Endodermal cell (in vitro differentiated cells): Measurements from ENCODE around the gene ZNF740. TPM values are rescaled to one million over a fixed set of nuclear protein-coding genes. Genes with fewer than 3 reads are reported as not detected.
"Not testable (repeated sequence)": the region's sequence is repeated elsewhere in the genome, so short reads cannot be mapped to it uniquely, and the experiment has no call there.

Experiments used
- DNase-seq: peaks from one replicate; pipeline ENCODE4 v3.0.0-alpha.2; 2017
- H3K27ac ChIP-seq: 2 replicates; pipeline ENCODE4 v1.5.1; 2013; ENCODE audit warnings: mild to moderate bottlenecking, low read depth, low read length, moderate library complexity
- H3K27me3 ChIP-seq: 2 replicates; pipeline ENCODE4 v1.6.1; 2013; ENCODE audit warnings: mild to moderate bottlenecking, low read length, moderate library complexity; ENCODE audit not compliant: insufficient read depth, control insufficient read depth, poor library complexity, severe bottlenecking
- H3K36me3 ChIP-seq: 2 replicates; pipeline ENCODE4 v1.7.0; 2013; ENCODE audit warnings: mild to moderate bottlenecking, low read length, moderate library complexity; ENCODE audit not compliant: control insufficient read depth, insufficient read depth
- H3K4me1 ChIP-seq: one replicate; pipeline ENCODE4 v1.7.0; 2013; ENCODE audit warnings: low read length; ENCODE audit not compliant: control insufficient read depth, insufficient read depth
- H3K4me3 ChIP-seq: 2 replicates; pipeline ENCODE4 v1.5.1; 2013; ENCODE audit warnings: mild to moderate bottlenecking, low read length, moderate library complexity
- H3K9ac ChIP-seq: 2 replicates; pipeline ENCODE4 v1.6.1; 2013; ENCODE audit warnings: mild to moderate bottlenecking, low read length, moderate library complexity; ENCODE audit not compliant: poor library complexity, severe bottlenecking; ENCODE audit errors: extremely low read depth
- H3K9me3 ChIP-seq: 2 replicates; pipeline ENCODE4 v1.6.1; 2013; ENCODE audit warnings: mild to moderate bottlenecking, low read length, moderate library complexity; ENCODE audit not compliant: control insufficient read depth
- H3K27ac Mint-ChIP-seq: 2 replicates; pipeline ENCODE4 v1.8.0; 2020; ENCODE audit warnings: mixed read lengths
- H3K27me3 Mint-ChIP-seq: 2 replicates; pipeline ENCODE4 v1.8.0; 2021; ENCODE audit warnings: mild to moderate bottlenecking, mixed read lengths; ENCODE audit not compliant: insufficient read depth
- H3K36me3 Mint-ChIP-seq: 2 replicates; pipeline ENCODE4 v1.8.0; 2020; ENCODE audit warnings: low read depth, mixed read lengths
- H3K4me1 Mint-ChIP-seq: 2 replicates; pipeline ENCODE4 v1.8.0; 2020; ENCODE audit warnings: mixed read lengths
- H3K4me3 Mint-ChIP-seq: 2 replicates; pipeline ENCODE4 v1.8.0; 2020; ENCODE audit warnings: mild to moderate bottlenecking, moderate library complexity, mixed read lengths
- H3K9me3 Mint-ChIP-seq: 2 replicates; pipeline ENCODE4 v1.8.0; 2020; ENCODE audit warnings: mild to moderate bottlenecking, mixed read lengths
- WGBS, 2 experiments: methylation state at CpG; one replicate each; pipeline versions ENCODE4 v1.1.5 to v1.1.7; 2013; ENCODE audit warnings: missing lambda C conversion rate in 2 of 2, mixed read lengths in 1 of 2; ENCODE audit not compliant: insufficient coverage in 1 of 2, insufficient read length in 1 of 2; 5-methylcytosine and 5-hydroxymethylcytosine counted together
- total RNA-seq, 2 donors: library from RNA; stranded (reverse); fragmentation: NEBNext Ultra II Directional in 1 of 2; extraction: Animal tissue kit (Norgen Biotek cat#: 25700) in 1 of 2; gene quantifications; 2 replicates in 1 of 2; 3 replicates in 1 of 2; pipeline ENCODE4 v1.2.1, GENCODE V29; 2021
- TF ChIP-seq, protein P1 (sequence below): fragments of 200-600 bp; sonication (generic); conservative IDR thresholded peaks from 2 replicates; pipeline ENCODE4 v1.5.0; 2021; ENCODE audit warnings: antibody characterized with exemption, mild to moderate bottlenecking

The ZNF740 gene
- total RNA-seq, 2 donors from 2014 or later, result 54.0 to 54.6 TPM

DNA sequence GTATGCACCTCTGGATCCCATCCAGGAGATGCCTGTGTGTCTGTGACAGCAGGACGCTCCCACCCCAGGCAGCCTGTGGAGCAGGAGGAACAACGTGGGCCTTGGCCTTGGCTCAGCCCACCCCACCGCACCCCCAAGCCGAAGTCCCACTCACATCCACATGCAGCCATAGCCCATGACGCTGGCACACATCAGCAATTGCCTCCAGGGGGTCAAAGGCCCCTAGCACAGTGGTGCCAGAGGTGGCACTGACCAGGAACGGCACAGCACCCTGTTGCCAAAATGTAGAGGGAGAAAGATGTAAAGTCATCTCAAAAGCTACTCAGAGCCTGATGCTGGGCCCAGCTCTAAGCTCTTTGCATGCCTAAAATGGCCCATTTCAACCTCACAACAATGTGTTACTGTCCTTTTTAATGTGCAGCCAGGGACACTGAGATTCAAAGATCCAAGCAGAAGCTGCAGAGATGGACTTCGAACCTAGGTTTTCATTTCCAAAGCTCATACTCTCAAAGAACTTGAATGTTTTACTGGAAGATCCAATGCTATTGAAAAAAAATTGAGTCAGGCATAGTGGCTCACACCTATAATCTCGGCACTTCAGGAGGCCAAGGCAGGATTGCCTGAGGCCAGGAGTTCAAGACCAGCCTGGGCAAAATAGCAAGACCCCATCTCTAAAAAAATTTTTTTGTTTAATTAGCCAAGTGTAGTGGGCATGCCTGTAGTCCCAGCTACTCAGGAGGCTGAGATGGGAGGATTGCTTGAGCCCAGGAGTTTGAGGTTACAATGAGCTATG lies 19.2 kb upstream of the ZNF740 start:
- Mint-ChIP-seq H3K9me3 (no peaks in the 10 kb centered on the region), H3K4me3 (no peak overlapping the region), H3K36me3 (peaks cover 3% of the 10 kb centered on the region), H3K27me3 (peaks cover 44% of the 10 kb centered on the region), H3K27ac (no peak overlapping the region), H3K4me1 (peaks cover 6% of the 10 kb centered on the region)
- no peak for DNase-seq
- WGBS, 2 experiments, result 94 to 96% methylated on average over 7 to 8 of the region's 8 CpGs
- TF ChIP-seq, protein P1, sequence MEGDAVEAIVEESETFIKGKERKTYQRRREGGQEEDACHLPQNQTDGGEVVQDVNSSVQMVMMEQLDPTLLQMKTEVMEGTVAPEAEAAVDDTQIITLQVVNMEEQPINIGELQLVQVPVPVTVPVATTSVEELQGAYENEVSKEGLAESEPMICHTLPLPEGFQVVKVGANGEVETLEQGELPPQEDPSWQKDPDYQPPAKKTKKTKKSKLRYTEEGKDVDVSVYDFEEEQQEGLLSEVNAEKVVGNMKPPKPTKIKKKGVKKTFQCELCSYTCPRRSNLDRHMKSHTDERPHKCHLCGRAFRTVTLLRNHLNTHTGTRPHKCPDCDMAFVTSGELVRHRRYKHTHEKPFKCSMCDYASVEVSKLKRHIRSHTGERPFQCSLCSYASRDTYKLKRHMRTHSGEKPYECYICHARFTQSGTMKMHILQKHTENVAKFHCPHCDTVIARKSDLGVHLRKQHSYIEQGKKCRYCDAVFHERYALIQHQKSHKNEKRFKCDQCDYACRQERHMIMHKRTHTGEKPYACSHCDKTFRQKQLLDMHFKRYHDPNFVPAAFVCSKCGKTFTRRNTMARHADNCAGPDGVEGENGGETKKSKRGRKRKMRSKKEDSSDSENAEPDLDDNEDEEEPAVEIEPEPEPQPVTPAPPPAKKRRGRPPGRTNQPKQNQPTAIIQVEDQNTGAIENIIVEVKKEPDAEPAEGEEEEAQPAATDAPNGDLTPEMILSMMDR, result no peak
- Histone ChIP-seq H3K36me3 (peaks cover 6% of the 10 kb centered on the region), H3K9me3 (no peaks in the 10 kb centered on the region), H3K9ac (no peak overlapping the region), H3K27me3 (no peaks in the 10 kb centered on the region), H3K4me3 (no peak overlapping the region), H3K27ac (no peak overlapping the region), H3K4me1 (no peaks in the 10 kb centered on the region)

DNA sequence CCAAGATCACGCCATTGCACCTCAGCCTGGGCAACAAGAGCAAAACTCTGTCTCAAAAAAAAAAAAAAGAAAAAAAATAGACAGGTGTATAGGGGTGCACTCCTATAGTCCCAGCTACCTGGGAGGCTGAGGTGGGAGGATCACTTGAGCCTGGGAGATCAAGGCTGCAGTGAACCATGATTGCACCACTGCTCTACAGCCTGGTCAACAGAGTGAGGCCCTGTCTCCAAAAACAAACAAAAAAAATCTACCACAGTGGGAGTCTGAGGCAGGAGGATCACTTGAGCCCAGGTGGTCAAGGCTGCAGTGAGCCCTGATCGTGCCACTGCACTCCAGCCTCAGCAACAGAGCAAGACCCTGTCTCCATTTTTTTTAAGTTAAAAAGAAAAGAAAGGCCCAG lies 17.5 kb upstream of the ZNF740 start:
- not testable (repeated sequence) for H3K36me3 ChIP-seq, H3K4me1 ChIP-seq, H3K9me3 Mint-ChIP-seq, H3K4me1 Mint-ChIP-seq, H3K4me3 Mint-ChIP-seq, DNase-seq, H3K4me3 ChIP-seq, H3K9me3 ChIP-seq, H3K9ac ChIP-seq, H3K27me3 ChIP-seq, H3K27ac Mint-ChIP-seq, H3K27ac ChIP-seq, H3K36me3 Mint-ChIP-seq
- H3K27me3 Mint-ChIP-seq, result peaks cover 55% of the 10 kb centered on the region
- WGBS, 2 experiments, result 98 to 100% methylated on average over 1 to 2 of the region's 2 CpGs

DNA sequence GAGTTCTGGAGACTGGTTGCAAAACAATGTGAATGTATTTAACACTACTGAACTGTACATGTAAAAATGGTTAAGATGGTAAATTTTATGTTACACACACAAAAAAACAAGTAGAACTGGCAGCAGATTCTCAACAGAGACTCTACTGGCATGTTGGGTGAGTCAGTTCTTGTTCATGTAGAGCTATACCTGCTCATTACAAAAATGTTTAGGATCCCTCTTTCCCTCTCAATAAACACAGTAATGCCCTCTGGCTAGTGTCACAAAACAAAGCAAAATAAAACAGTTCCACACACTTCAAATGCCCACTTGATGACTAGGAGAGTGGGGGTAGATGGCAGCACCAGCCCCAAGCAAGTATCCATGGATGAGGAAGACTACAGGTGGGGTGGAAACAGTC lies 13.7 kb upstream of the ZNF740 start:
- H3K27me3 ChIP-seq, result no peaks in the 10 kb centered on the region
- no peak overlapping the region for H3K27ac ChIP-seq
- no peak overlapping the region for H3K4me3 ChIP-seq
- peaks cover 6% of the 10 kb centered on the region for H3K36me3 ChIP-seq
- no peaks in the 10 kb centered on the region for H3K9me3 ChIP-seq
- H3K9ac ChIP-seq, result no peak overlapping the region
- Mint-ChIP-seq H3K27me3 (peaks cover 62% of the 10 kb centered on the region), H3K9me3 (no peaks in the 10 kb centered on the region), H3K4me3 (no peak overlapping the region), H3K27ac (no peak overlapping the region), H3K4me1 (peaks cover 9% of the 10 kb centered on the region), H3K36me3 (peaks cover 14% of the 10 kb centered on the region)
- no peak for DNase-seq
- TF ChIP-seq, protein P1, result no peak
- H3K4me1 ChIP-seq, result no peaks in the 10 kb centered on the region

DNA sequence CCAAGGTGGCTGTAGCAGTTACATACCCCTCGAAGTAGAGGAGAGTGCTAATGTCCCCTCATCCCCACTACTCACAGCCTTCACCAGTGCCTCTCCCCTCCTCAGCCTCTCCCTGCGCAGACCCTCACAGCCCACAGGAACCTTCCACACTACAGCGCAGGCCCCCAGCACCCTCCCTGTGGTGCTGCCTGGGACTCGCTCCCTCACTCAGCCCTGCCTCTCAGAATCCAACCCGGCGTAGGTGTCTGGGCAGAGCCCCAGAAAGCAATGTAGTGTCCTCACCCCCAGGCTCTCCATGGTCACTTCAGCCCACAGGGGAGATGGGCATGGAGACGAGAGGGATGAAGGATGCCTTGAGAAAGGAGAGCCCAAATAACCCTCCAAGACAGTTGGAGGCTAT lies 10.9 kb upstream of the ZNF740 start:
- DNase-seq, result no peak
- Histone ChIP-seq H3K27me3 (no peaks in the 10 kb centered on the region), H3K9ac (no peak overlapping the region), H3K27ac (no peak overlapping the region), H3K4me3 (no peak overlapping the region), H3K9me3 (no peaks in the 10 kb centered on the region), H3K4me1 (no peaks in the 10 kb centered on the region), H3K36me3 (peaks cover 6% of the 10 kb centered on the region)
- no peaks in the 10 kb centered on the region for H3K9me3 Mint-ChIP-seq
- no peak overlapping the region for H3K4me3 Mint-ChIP-seq
- TF ChIP-seq, protein P1, result no peak
- H3K27ac Mint-ChIP-seq, result no peak overlapping the region
- H3K27me3 Mint-ChIP-seq, result peaks cover 71% of the 10 kb centered on the region
- peaks cover 14% of the 10 kb centered on the region for H3K4me1 Mint-ChIP-seq
- peaks cover 12% of the 10 kb centered on the region for H3K36me3 Mint-ChIP-seq
- 80 to 99% methylated on average over 2 to 7 of the region's 7 CpGs for WGBS, 2 experiments
